ENCODE measurements around the gene CIDEC. TPM values are rescaled to one million over a fixed set of nuclear protein-coding genes. Genes with fewer than 3 reads are reported as not detected.
A peak's percentile ranks its signal among the peaks of the same experiment; 100 is the strongest.

CIDEC gene, protein sequence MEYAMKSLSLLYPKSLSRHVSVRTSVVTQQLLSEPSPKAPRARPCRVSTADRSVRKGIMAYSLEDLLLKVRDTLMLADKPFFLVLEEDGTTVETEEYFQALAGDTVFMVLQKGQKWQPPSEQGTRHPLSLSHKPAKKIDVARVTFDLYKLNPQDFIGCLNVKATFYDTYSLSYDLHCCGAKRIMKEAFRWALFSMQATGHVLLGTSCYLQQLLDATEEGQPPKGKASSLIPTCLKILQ
- 10 to 100 TPM in 3 of 4 donors, under 1 TPM in 1; 1.00 to 50.5 (median 48.0) TPM for total RNA-seq

DNA sequence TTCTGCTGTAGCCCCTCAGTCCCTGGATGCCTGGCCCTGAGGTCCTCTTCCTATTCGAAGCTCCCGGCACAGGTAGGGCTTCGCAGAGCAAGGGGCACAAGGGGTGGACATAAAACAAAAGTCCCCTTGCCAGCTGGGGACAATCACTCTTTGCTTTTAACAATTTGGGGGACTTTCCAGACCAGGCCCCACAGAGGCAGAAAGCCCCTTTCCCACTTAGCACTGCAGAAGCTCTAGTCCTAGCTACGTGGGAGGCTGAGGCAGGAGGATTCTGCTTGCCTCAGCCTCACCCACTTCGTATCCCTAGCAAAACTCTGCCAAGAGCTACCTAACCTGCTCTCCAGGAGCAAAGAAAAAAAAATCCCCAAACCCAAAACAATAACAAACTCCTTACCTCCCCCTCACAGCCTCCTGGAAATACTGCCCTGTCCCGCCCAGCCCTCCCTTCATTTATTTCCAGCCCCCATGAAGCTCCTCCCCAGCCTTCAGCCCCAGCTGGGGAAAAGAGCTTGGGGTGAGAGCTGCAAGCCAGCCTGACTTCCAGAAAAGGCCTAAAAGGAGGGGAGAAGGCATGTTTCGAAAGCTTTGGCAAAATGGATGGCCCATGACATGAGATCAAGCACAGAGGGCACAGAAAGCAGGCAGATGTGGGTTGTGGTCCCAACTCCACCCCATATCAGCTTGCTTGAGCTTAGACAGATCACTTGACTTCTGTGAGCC, at the start of gene CIDEC:
Gene CIDEC (minus strand): TSS at position 424 of the 720 bp plus-strand sequence. CDS start 1,767 bp downstream, outside the sequence.
- WGBS, 2 donors (ENCODE audit: low coverage in 1 of 2): 80 to 89% methylated on average over 1 to 7 of the region's 7 CpGs
- DNase-seq: no peak
- in situ Hi-C loops (cut with MboI; ENCODE audit: low pct_ligation_motif_present in 1 of 4, low pct_unique_long_range_greater_than_20kb in 1 of 4, low sequenced_read_pairs in 3 of 4): no loop called here
- TF ChIP-seq POLR2A (IDR thresholded peaks at IDR 0.05) (no peak), EP300 (IDR thresholded peaks at IDR 0.05; ENCODE audit: low read depth) (no peak), POLR2AphosphoS5 (IDR thresholded peaks at IDR 0.05) (no peak)
- TF ChIP-seq, protein P1, sequence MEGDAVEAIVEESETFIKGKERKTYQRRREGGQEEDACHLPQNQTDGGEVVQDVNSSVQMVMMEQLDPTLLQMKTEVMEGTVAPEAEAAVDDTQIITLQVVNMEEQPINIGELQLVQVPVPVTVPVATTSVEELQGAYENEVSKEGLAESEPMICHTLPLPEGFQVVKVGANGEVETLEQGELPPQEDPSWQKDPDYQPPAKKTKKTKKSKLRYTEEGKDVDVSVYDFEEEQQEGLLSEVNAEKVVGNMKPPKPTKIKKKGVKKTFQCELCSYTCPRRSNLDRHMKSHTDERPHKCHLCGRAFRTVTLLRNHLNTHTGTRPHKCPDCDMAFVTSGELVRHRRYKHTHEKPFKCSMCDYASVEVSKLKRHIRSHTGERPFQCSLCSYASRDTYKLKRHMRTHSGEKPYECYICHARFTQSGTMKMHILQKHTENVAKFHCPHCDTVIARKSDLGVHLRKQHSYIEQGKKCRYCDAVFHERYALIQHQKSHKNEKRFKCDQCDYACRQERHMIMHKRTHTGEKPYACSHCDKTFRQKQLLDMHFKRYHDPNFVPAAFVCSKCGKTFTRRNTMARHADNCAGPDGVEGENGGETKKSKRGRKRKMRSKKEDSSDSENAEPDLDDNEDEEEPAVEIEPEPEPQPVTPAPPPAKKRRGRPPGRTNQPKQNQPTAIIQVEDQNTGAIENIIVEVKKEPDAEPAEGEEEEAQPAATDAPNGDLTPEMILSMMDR (IDR thresholded peaks at IDR 0.05): no peak
- peaks cover 0 to 8% (median 2%) of the 10 kb centered on the region in 4 donors for H3K4me1 ChIP-seq
- H3K4me3 ChIP-seq: no peak within 1 kb of the TSS
- no peaks in the 10 kb centered on the region for H3K9me3 ChIP-seq
- H3K27ac ChIP-seq: peak within 1 kb of the TSS in 2 of 4 donors; percentile 17 to 24
- intact Hi-C loops (cut with DNase I; ENCODE audit: low total_unique reads): no loop called here
- H3K27me3 ChIP-seq: no peaks in the 10 kb centered on the region
- no peaks in the 10 kb centered on the region for H3K36me3 ChIP-seq

DNA sequence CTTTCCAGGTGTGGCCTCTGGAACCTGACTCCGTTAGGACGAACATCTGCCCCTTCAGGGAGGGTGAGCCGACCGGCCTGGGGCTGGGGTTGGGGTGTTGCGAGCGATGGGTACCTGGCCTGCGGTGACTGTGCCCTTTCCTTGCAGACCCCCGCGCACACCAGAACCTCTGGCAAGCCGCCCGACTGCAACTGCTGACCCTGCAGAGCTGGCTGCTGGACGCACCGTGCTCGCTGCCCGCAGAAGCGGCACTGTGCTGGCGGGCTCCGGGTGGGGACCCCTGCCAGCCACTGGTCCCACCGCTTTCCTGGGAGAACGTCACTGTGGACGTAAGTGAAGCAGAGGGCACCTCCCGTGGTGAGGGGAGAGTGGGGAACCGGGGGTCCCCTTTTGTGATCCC, 48.1 kb upstream of the CIDEC start:
- 92% methylated on average over 16 of the region's 23 CpGs; no CpG with 5 or more reads in 1 of the 2 donors for WGBS, 2 donors (ENCODE audit: low coverage in 1 of 2)
- intact Hi-C loops (cut with DNase I; ENCODE audit: low total_unique reads) (no loop called here), in situ Hi-C loops (cut with MboI; ENCODE audit: low pct_ligation_motif_present in 1 of 4, low pct_unique_long_range_greater_than_20kb in 1 of 4, low sequenced_read_pairs in 3 of 4) (no loop called here)
- no peaks in the 10 kb centered on the region for H3K27me3 ChIP-seq
- no peak for TF ChIP-seq POLR2A (IDR thresholded peaks at IDR 0.05)
- TF ChIP-seq, protein P1 (IDR thresholded peaks at IDR 0.05): no peak
- TF ChIP-seq EP300 (IDR thresholded peaks at IDR 0.05; ENCODE audit: low read depth): no peak
- no peak for TF ChIP-seq POLR2AphosphoS5 (IDR thresholded peaks at IDR 0.05)
- H3K4me3 ChIP-seq: no peak overlapping the region
- no peaks in the 10 kb centered on the region for H3K36me3 ChIP-seq
- no peak for DNase-seq
- no peak overlapping the region for H3K27ac ChIP-seq
- no peaks in the 10 kb centered on the region for H3K9me3 ChIP-seq
- peaks cover 0 to 13% (median 9%) of the 10 kb centered on the region in 4 donors for H3K4me1 ChIP-seq

DNA sequence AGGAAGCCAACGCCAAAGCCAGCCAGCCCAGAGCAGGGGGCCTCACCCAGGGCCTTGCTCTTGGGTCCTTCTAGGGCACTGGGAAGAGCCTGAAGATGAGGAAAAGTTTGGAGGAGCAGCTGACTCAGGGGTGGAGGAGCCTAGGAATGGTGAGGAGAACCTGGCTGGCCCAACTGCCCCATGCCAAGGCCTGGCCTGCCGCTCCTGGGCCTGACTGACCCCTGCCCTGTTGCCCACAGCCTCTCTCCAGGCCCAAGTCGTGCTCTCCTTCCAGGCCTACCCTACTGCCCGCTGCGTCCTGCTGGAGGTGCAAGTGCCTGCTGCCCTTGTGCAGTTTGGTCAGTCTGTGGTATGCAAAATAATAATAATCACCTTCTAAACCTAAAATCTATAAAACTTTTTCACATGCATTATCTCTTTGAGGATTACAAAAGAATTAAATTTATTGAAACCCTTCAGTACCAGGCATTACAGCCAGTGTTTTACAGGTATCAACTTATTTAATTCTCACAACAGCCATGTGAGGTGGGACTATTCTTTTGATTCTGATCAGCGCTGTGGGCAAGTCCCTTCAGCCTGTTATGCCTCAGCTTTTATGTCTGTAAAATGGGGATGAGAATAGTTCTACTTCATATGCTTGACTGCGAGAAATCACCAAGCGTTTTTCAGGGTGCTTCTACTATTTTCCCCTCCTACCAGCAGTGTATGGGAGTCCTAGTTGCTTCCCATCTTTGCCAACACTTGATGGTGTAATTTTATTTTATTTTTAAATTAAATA, 38.4 kb upstream of the CIDEC start:
- in situ Hi-C loops (cut with MboI; ENCODE audit: low pct_ligation_motif_present in 1 of 4, low pct_unique_long_range_greater_than_20kb in 1 of 4, low sequenced_read_pairs in 3 of 4) (no loop called here), intact Hi-C loops (cut with DNase I; ENCODE audit: low total_unique reads) (loop anchor here (10.0 kb wide), 1 partner anchor 74 kb away; the partner anchor contains the start of gene RPUSD3)
- WGBS, 2 donors (ENCODE audit: low coverage in 1 of 2): 91 to 100% methylated on average over 1 to 8 of the region's 8 CpGs
- DNase-seq: no peak
- no peaks in the 10 kb centered on the region for H3K36me3 ChIP-seq
- H3K27ac ChIP-seq: peak overlapping the region in 1 of 4 donors; percentile 95
- peaks cover 28 to 43% (median 40%) of the 10 kb centered on the region in 4 donors for H3K4me1 ChIP-seq
- TF ChIP-seq EP300 (IDR thresholded peaks at IDR 0.05; ENCODE audit: low read depth) (no peak), POLR2A (IDR thresholded peaks at IDR 0.05) (no peak), POLR2AphosphoS5 (IDR thresholded peaks at IDR 0.05) (no peak)
- TF ChIP-seq, protein P1 (IDR thresholded peaks at IDR 0.05): no peak
- H3K27me3 ChIP-seq: no peaks in the 10 kb centered on the region
- H3K9me3 ChIP-seq: no peaks in the 10 kb centered on the region
- no peak overlapping the region for H3K4me3 ChIP-seq
